NCI-H774 (cell line): Measurements from ENCODE around the gene CCNG2.
A peak's percentile ranks its signal among the peaks of the same experiment; 100 is the strongest.
"Not testable (repeated sequence)": the region's sequence is repeated elsewhere in the genome, so short reads cannot be mapped to it uniquely, and the experiment has no call there.

Experiments used
- DNase-seq: peaks from one replicate; lab custom pipeline; 2025; lab: John Stamatoyannopoulos, UW

The CCNG2 gene

DNA sequence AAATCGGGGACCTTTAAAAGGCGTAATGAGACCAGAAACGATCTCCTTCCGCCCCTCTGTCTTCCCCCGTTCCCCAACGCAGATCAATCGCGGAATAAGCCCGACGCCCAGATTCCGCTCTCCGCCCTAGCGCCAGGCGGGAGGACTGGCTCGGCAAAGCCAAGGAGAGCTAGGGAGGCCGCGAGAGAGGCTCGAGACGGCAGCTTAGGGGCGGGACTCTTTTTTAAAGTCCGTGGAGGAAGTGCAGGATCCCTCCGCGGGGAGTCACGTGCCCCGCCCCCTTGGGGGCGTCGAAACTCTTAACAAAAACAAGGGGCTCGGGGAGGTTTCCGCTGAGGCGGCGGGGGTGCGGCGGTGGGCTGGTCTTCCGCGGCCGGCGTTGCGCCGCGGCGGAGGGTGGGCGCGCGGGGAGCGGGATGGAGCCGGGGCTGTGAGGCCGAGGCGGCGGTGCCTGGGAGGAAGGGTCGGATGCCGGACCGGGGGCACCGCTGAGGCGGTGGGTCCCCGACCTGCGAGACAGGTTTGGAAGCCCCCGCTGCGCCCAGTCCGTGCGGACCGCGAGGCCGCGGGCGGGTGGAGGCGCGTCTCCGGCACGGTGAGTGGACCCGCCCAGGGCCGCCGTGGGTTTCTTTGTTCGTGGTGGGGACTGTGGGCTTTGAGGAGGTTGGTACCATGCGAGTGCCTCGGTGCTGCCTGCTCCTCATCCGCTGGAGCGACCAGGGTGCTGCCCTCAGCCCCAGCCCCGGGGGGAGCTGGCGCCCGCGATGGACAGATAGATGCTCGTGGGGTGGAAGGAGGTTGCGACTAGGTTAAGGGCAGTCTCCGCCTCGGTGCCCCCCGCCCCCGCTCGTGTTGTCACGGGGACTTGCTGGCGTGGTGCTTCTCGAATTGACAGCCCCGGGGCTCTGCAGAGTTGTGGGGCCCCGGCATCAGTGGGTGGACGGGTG, at the start of gene CCNG2:
TSS of gene CCNG2 (plus strand) at position 296 of the 947 bp plus-strand sequence. CDS start 1,326 bp downstream, outside the sequence.
- DNase-seq: peak; percentile 92

DNA sequence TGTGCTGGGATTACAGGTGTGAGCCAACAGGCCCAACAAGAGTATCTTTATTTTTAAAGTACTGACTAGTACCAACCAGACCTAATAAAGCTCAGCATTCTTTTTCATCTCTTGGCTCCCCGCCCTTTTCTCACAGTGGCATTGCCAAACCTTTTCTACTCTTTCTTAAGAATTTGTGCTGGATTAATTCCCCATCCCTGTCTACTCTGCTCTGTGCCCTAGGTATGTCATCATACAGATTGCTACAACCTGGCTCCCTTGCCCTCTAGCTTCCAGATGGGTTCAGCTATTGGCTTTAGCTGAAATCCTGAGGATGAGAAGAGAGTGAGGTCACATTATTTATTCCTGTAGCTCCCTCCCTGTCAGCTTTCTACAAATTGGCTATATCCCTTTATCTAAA, 46.3 kb upstream of the CCNG2 start:
- DNase-seq: no peak

DNA sequence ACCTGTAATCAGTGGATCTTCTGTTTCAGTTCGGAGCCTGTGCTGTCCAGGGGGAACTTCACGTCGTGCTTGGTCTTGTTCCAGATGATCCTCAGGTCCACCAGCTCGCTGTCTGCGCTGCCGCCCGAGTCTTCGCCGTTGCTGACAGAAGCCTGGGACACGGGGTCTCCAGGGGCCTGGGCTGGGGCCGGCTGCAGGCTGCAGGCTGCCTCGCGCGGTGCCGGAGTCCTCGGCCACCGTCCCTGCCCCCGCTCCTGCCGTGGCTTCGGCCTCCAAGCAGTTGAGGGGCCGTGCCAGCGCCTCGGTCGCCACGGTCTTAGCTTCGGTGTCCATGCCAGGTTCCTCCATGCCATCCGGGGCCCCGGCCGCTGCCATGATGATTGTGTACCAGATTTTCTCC, 43.9 kb upstream of the CCNG2 start:
- no peak for DNase-seq

DNA sequence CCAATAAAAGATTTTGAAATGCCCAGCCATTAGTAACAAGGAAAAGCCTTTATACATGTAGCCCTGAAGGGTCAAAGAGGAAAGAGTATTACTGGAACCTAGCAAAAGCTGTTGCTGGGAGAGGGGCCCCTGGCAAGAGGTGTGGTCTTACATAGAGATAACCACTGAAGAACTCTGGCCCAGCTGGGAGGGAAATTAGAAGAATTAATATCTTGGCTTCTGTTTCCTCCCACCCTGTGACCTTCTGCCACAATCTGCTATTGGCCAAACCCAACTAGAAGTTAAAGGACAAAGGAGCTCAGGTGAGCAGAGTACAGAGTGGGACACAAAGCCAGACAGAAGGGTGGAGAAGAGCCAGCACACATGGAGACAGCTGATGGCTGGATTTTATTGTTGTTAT, 39.3 kb upstream of the CCNG2 start:
- DNase-seq: no peak

- no peak for DNase-seq
Measured at GRCh38 chr4:77120886-77121508, 36.0 kb upstream of the CCNG2 start.

- DNase-seq: no peak
Measured at GRCh38 chr4:77121736-77122240, 35.2 kb upstream of the CCNG2 start.

DNA sequence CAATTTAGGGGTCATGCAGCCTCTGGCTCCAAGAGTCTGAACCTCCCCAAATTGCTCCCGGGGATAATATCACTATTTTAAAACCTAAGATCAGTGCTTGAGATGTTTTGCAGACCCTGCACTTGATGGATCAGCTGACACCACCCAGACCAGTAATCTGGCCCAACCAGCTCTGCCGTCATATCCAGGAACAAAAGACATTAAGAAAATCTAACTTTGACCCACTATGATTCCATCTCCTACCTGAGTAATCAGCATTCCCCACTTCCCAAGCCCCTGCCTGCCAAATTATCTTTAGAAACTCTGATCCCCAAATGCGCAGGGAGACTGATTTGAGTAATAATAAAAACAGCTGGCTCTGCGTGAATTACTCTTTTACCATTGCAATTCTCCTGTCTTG, 34.4 kb upstream of the CCNG2 start:
- DNase-seq: no peak

DNA sequence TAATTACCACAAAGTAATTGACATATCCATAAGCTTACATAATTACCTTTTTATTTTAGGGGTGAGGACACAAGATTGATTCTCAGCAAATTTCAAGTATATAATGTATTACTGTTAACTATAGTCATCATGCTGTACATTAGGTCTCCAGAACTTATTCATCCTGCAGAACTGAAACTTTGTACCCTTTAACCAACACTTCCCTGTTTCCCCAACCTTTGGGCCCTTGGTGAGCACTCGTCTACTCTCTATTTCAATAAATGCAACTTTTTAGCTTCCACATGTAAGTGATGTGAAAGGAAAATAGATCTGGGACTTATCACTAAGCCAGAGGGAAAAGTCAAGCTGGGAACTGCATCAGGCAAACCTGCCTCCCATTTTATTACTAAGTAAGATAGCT, 33.6 kb upstream of the CCNG2 start:
- no peak for DNase-seq

- no peak for DNase-seq
Measured at GRCh38 chr4:77124576-77124975, 32.4 kb upstream of the CCNG2 start.

GRCh38 chr4:77125961-77126360, 31.0 kb upstream of the CCNG2 start:
- DNase-seq: no peak

DNA sequence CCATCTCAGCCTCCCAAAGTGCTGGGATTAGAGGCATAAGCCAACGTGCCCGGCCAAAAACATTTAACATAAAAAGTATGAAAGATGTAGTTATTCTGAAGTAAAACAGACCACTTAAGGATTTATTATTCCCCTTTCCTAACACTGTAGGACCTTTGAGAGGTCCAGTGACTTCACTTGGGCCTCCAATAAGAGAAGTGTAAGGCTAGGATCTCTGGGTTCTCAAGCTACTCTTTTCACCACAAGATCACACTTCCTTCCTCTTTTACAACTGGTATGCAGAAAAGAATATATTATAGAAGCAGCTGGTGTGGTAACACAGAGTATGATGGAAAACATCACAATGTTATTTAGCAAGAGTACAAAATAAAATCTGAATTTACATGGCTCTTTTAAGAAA, 30.2 kb upstream of the CCNG2 start:
- DNase-seq: no peak

DNA sequence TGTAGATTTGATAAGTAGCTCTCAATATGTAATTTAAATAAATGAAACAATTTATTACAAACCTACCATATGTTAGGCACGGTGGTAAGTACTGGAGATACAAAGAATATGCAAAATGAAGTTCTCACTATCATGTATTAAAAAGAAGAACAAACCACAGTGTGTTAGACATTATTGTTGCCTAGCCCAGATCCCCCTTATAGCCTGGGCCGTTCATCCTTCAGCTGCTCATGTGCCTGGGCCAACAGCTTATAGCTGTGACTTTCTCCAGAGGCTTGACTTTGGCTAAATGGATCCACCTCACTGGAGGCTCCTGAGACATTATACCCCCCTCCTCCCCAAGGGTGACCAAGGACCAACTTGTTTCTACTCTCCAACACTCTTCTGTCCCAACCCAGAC, 29.8 kb upstream of the CCNG2 start:
- no peak for DNase-seq

GRCh38 chr4:77127837-77128621, 29.0 kb upstream of the CCNG2 start:
- no peak for DNase-seq

DNA sequence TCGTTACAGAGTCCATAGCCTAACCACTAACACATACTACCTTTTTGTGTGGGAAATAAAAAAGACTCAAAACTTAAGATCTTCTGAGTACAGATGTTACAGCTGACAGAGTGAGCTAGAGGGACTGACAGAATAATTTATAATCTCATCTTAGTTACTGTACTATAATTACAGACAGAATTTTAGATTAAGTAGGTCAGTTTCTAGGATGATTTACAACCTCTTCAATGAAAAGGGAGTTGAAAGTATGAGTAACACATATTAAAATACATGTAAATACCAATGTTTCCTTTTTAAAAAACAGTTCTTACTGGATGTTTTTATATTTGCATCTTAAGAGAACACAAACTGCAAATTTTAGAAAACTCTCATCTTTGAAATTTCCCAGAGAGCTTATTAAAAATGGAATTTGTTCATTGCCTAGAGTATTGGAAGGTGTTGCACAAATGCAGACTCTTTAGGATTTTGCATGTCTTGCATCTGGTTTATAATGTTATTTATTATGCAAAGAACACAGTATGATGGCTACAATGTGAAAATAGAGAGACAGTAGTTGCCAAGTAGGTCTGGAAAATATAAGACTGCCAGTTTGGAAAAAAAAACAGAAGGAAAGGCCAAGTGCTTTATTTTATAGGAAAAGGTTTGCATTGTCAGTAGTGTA, 24.2 kb upstream of the CCNG2 start:
- DNase-seq: no peak

GRCh38 chr4:77137448-77137847, 19.6 kb upstream of the CCNG2 start:
- not testable (repeated sequence) for DNase-seq

DNA sequence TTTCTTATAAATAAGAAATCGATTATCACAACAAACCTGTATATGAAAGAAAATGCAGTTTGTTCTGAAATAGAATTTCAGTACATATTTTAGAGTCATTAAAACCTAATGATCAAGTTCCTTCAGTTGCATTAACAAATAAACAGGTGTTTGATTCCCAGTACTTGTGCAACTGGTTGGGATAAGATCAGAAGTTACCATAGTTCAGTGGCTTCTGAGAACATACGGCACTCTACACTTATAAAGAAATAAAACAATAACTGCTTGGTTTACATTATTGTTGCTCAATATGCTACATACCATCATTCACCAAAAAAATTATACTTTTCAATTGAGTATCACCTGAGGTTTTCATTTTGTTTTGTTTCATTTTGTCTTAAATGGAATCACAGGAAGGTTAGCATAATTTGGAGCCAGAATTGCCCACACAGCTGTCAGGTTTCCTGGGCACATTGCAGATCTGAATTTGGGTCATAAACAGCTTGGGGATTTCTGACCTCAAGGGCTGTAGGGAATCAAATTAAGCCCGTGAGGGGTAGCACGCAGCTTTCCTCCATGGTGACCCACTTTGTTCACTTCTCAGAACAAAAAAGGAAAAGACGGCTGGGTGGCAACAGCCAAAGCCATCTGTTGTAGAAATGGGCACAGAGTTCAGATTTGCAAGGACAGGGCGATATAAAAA, 14.9 kb upstream of the CCNG2 start:
- DNase-seq: no peak

GRCh38 chr4:77142646-77143028, 14.4 kb upstream of the CCNG2 start:
- no peak for DNase-seq

DNA sequence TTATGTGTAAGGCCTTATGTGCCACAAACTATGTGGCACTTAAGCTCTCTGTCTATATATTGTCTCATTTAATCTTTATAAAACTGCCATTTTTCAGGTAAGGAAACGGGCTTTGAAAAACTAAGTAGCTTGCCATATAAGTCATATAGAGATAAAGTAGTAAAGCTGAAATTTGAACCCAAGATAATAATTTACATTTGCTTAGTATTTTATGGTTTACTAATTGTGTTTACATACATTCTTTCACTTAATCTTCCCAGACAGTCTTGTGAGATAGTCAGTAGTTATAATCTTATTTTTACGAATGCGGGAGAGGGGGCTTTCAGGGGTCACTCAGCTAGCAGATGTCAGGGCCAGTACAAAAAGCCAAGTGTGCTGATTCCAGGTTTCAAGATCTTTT, 13.9 kb upstream of the CCNG2 start:
- DNase-seq: no peak

DNA sequence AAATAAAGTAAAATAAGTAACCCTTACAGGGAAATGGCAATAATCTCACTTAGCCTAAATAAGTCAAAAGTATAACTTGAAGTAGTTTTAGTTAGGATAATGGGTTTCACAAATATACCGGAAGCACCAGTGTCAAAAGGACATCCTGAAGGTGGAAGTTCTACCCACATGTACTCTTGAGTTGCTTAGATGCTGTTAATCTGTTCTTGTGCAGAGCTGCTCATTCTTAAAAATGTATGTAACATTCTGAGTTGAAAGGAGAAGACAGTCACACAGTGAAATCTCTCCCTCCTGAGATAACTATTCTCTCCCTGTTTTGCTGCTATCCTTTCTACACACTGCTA, 11.2 kb upstream of the CCNG2 start:
- DNase-seq: no peak

DNA sequence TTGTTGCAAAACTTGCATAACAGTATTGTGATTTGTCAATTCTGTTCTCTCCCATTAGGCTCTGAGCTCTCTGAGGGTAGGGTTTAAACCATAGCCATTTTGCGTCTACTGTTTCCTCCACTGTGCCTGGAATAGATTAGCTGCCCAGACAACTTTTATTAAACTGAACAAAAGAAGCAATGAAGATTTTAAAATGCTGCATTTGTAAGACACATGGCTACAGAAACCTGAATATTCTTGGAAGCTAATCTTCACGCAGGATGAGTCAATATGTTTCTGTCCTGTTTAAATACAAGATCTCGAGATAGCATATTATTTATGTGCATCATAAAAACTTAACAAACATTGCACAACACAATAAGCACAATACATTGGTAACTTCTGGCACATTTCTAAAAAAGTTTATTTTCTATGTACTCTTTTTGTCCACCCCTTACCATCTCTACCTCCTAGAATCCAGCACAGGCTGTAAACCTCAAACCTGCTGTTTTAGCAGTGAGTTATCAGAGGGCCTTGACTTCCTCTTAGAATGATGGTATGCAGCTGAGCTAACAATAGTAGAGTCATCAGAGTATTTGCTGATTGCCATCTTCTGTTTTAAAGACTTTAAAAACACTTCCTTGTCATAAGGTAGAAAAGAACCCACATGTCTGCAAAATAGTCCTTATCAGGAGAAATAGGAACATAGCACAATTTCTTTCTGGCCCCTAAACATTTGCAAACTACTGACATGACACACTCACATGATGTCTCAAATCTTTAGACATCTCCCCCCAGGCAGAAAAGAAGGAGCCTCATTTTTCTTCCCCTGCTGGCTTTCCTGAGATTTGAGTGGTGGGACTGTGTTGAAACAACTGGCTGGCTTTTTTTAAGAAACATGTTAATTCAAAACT, 10.6 kb upstream of the CCNG2 start:
- DNase-seq: no peak
